GM23338 (cell line): ENCODE results near the gene SYNDIG1. TPM values are rescaled to one million over a fixed set of nuclear protein-coding genes. Genes with fewer than 3 reads are reported as not detected.

Experiments used
- ATAC-seq: fragments of 200-7000 bp; cut with Tn5 transposase; 3 replicates; pipeline ENCODE4 v1.9.1; 2020
- DNase-seq: peaks from one replicate; pipeline ENCODE4 v3.0.0-alpha.2; 2015; ENCODE audit warnings: low spot score
- H2AFZ ChIP-seq: fragments of 200-600 bp; sonication (generic); 2 replicates; pipeline ENCODE4 v1.8.0; 2016; ENCODE audit warnings: antibody characterized with exemption, mild to moderate bottlenecking, moderate library complexity
- H3F3A ChIP-seq: fragments of 200-600 bp; sonication (generic); replicated peaks from 2 replicates; pipeline ENCODE4 v1.8.0; 2017; ENCODE audit warnings: antibody characterized with exemption, mixed run types, low read depth
- H3K27ac ChIP-seq: fragments of 200-600 bp; sonication (generic); 2 replicates; pipeline ENCODE4 v1.6.1; 2016; ENCODE audit warnings: low read depth
- H3K27me3 ChIP-seq: fragments of 200-600 bp; sonication (generic); 2 replicates; pipeline ENCODE4 v1.8.0; 2016; ENCODE audit warnings: mild to moderate bottlenecking, mixed run types, moderate library complexity; ENCODE audit not compliant: insufficient read depth
- H3K36me3 ChIP-seq: fragments of 200-600 bp; sonication (generic); 2 replicates; pipeline ENCODE4 v1.8.0; 2016; ENCODE audit warnings: mild to moderate bottlenecking; ENCODE audit not compliant: insufficient read depth
- H3K4me1 ChIP-seq: fragments of 200-600 bp; sonication (generic); 2 replicates; pipeline ENCODE4 v1.8.0; 2016; ENCODE audit warnings: mild to moderate bottlenecking, moderate library complexity; ENCODE audit not compliant: insufficient read depth
- H3K4me2 ChIP-seq: fragments of 200-600 bp; sonication (generic); 2 replicates; pipeline ENCODE4 v1.7.1; 2017; ENCODE audit warnings: mixed run types
- H3K4me3 ChIP-seq: fragments of 200-600 bp; sonication (generic); 2 replicates; pipeline ENCODE4 v1.6.1; 2016; ENCODE audit warnings: mixed run types
- H3K79me2 ChIP-seq: fragments of 200-600 bp; sonication (generic); replicated peaks from 2 replicates; pipeline ENCODE4 v1.8.0; 2017; ENCODE audit warnings: mild to moderate bottlenecking; ENCODE audit not compliant: insufficient read depth
- H3K9me2 ChIP-seq: fragments of 200-600 bp; sonication (generic); 2 replicates; pipeline ENCODE4 v1.8.0; 2017; ENCODE audit not compliant: insufficient read depth
- H4K20me1 ChIP-seq: fragments of 200-600 bp; sonication (generic); replicated peaks from 2 replicates; pipeline ENCODE4 v1.8.0; 2017; ENCODE audit warnings: mild to moderate bottlenecking; ENCODE audit not compliant: insufficient read depth
- H3K27ac Mint-ChIP-seq: 2 replicates; pipeline ENCODE4 v1.8.0; 2020; ENCODE audit warnings: inconsistent platforms, mild to moderate bottlenecking, moderate library complexity, mixed read lengths
- H3K27me3 Mint-ChIP-seq: 3 replicates; pipeline ENCODE4 v1.8.0; 2022; ENCODE audit warnings: low read depth, mild to moderate bottlenecking, moderate library complexity, mixed read lengths, inconsistent platforms; ENCODE audit not compliant: insufficient read depth, poor library complexity
- H3K36me3 Mint-ChIP-seq: 3 replicates; pipeline ENCODE4 v1.8.0; 2021; ENCODE audit warnings: low read depth, mild to moderate bottlenecking, inconsistent platforms, moderate library complexity, mixed read lengths
- H3K4me1 Mint-ChIP-seq: 3 replicates; pipeline ENCODE4 v1.8.0; 2020; ENCODE audit warnings: mild to moderate bottlenecking, inconsistent platforms, mixed read lengths
- H3K4me3 Mint-ChIP-seq: 3 replicates; pipeline ENCODE4 v1.8.0; 2021; ENCODE audit warnings: moderate library complexity, mild to moderate bottlenecking, inconsistent platforms, mixed read lengths
- H3K9me3 Mint-ChIP-seq: 3 replicates; pipeline ENCODE4 v1.8.0; 2020; ENCODE audit warnings: moderate library complexity, mild to moderate bottlenecking, inconsistent platforms, mixed read lengths
- POLR2AphosphoS5 ChIP-seq: IDR thresholded peaks from 2 replicates; pipeline ENCODE4 v1.6.1; 2016; ENCODE audit warnings: antibody characterized with exemption, low read depth
- STAT1 ChIP-seq: IDR thresholded peaks from one replicate; pipeline ENCODE4 v1.6.1; 2016; ENCODE audit warnings: antibody characterized with exemption; ENCODE audit not compliant: unreplicated experiment
- polyA plus RNA-seq: library from polyadenylated mRNA; unstranded; fragments of >200 nt; fragmentation: Nextera tagmentation; extraction: Ambion mirVana; gene quantifications from 2 replicates; pipeline ENCODE4 v1.2.1, GENCODE V29; 2016
- total RNA-seq: library from RNA; depleted of rRNA; stranded (reverse); fragments of >200 nt; shearing (Covaris generic); gene quantifications from 2 replicates; pipeline ENCODE4 v1.2.3, GENCODE V29; 2014
- TF ChIP-seq, protein P1 (sequence below): fragments of 250-450 bp; sonication (Bioruptor Pico); IDR thresholded peaks from 2 replicates; pipeline ENCODE4 v1.5.0; 2020; ENCODE audit warnings: mild to moderate bottlenecking, moderate library complexity
- TF ChIP-seq, protein P2 (sequence below): IDR thresholded peaks from one replicate; pipeline ENCODE4 v1.6.1; 2018; ENCODE audit warnings: antibody characterized with exemption; ENCODE audit not compliant: unreplicated experiment

The SYNDIG1 gene
- total and polyA plus RNA-seq, 2 experiments from 2014 or later, result 2.8 to 4.8 TPM

DNA sequence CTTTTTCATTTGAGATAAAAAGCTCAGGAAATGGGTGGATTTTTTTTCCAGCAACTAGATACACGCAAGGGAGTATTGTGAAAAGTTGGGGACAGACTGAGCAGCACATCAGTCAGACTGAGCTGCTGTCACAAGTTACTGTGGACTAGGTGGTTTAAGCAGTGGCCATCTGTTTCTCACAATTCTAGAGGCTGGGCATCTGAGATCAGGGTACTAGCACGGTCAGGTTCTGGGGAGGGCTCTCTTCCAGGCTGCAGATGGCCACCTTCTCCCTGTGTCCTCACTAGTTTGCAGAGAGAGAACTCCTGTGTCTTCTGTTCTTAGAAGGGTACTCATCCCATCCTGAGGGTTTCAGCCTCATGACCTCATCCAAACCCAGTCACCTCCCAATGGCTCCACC lies 178.3 kb downstream of the SYNDIG1 start (continued):
- TF ChIP-seq, protein P1, sequence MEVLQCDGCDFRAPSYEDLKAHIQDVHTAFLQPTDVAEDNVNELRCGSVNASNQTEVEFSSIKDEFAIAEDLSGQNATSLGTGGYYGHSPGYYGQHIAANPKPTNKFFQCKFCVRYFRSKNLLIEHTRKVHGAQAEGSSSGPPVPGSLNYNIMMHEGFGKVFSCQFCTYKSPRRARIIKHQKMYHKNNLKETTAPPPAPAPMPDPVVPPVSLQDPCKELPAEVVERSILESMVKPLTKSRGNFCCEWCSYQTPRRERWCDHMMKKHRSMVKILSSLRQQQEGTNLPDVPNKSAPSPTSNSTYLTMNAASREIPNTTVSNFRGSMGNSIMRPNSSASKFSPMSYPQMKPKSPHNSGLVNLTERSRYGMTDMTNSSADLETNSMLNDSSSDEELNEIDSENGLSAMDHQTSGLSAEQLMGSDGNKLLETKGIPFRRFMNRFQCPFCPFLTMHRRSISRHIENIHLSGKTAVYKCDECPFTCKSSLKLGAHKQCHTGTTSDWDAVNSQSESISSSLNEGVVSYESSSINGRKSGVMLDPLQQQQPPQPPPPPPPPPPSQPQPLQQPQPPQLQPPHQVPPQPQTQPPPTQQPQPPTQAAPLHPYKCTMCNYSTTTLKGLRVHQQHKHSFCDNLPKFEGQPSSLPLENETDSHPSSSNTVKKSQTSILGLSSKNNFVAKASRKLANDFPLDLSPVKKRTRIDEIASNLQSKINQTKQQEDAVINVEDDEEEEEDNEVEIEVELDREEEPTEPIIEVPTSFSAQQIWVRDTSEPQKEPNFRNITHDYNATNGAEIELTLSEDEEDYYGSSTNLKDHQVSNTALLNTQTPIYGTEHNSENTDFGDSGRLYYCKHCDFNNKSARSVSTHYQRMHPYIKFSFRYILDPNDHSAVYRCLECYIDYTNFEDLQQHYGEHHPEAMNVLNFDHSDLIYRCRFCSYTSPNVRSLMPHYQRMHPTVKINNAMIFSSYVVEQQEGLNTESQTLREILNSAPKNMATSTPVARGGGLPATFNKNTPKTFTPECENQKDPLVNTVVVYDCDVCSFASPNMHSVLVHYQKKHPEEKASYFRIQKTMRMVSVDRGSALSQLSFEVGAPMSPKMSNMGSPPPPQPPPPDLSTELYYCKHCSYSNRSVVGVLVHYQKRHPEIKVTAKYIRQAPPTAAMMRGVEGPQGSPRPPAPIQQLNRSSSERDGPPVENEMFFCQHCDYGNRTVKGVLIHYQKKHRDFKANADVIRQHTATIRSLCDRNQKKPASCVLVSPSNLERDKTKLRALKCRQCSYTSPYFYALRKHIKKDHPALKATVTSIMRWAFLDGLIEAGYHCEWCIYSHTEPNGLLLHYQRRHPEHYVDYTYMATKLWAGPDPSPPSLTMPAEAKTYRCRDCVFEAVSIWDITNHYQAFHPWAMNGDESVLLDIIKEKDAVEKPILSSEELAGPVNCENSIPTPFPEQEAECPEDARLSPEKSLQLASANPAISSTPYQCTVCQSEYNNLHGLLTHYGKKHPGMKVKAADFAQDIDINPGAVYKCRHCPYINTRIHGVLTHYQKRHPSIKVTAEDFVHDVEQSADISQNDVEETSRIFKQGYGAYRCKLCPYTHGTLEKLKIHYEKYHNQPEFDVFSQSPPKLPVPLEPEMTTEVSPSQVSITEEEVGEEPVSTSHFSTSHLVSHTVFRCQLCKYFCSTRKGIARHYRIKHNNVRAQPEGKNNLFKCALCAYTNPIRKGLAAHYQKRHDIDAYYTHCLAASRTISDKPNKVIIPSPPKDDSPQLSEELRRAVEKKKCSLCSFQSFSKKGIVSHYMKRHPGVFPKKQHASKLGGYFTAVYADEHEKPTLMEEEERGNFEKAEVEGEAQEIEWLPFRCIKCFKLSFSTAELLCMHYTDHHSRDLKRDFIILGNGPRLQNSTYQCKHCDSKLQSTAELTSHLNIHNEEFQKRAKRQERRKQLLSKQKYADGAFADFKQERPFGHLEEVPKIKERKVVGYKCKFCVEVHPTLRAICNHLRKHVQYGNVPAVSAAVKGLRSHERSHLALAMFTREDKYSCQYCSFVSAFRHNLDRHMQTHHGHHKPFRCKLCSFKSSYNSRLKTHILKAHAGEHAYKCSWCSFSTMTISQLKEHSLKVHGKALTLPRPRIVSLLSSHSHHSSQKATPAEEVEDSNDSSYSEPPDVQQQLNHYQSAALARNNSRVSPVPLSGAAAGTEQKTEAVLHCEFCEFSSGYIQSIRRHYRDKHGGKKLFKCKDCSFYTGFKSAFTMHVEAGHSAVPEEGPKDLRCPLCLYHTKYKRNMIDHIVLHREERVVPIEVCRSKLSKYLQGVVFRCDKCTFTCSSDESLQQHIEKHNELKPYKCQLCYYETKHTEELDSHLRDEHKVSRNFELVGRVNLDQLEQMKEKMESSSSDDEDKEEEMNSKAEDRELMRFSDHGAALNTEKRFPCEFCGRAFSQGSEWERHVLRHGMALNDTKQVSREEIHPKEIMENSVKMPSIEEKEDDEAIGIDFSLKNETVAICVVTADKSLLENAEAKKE, result no peak

DNA sequence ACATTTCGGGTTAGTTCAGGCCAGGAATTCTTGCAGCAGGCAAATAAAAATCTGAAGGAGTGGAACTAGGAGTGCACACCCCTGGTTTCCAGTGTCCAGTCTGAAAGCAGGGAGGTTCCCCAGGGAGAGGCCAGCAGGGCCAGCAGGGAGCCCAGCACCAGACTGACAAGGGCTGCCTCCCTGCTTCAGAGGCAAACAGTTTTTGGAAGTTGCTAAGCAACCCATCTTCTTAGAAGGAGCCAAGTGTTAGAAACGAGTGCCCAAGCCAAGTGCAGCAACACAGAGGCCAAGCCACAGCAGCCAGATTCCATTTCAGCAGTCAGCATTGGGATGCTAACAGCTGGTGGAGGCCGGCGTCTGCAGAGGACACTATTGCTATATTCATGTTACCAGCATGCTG lies 179.1 kb downstream of the SYNDIG1 start:
- H3K4me3 Mint-ChIP-seq, result no peak overlapping the region
- H3K4me1 Mint-ChIP-seq, result no peaks in the 10 kb centered on the region
- no peak overlapping the region for H3K27ac Mint-ChIP-seq
- TF ChIP-seq, protein P1, result no peak
- TF ChIP-seq STAT1, result no peak
- TF ChIP-seq POLR2AphosphoS5, result no peak
- TF ChIP-seq, protein P2, sequence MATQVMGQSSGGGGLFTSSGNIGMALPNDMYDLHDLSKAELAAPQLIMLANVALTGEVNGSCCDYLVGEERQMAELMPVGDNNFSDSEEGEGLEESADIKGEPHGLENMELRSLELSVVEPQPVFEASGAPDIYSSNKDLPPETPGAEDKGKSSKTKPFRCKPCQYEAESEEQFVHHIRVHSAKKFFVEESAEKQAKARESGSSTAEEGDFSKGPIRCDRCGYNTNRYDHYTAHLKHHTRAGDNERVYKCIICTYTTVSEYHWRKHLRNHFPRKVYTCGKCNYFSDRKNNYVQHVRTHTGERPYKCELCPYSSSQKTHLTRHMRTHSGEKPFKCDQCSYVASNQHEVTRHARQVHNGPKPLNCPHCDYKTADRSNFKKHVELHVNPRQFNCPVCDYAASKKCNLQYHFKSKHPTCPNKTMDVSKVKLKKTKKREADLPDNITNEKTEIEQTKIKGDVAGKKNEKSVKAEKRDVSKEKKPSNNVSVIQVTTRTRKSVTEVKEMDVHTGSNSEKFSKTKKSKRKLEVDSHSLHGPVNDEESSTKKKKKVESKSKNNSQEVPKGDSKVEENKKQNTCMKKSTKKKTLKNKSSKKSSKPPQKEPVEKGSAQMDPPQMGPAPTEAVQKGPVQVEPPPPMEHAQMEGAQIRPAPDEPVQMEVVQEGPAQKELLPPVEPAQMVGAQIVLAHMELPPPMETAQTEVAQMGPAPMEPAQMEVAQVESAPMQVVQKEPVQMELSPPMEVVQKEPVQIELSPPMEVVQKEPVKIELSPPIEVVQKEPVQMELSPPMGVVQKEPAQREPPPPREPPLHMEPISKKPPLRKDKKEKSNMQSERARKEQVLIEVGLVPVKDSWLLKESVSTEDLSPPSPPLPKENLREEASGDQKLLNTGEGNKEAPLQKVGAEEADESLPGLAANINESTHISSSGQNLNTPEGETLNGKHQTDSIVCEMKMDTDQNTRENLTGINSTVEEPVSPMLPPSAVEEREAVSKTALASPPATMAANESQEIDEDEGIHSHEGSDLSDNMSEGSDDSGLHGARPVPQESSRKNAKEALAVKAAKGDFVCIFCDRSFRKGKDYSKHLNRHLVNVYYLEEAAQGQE, result no peak

More for the DNA sequence above, 179.1 kb downstream of the SYNDIG1 start:
- Mint-ChIP-seq H3K27me3 (no peaks in the 10 kb centered on the region), H3K9me3 (peaks cover 2% of the 10 kb centered on the region; the same call in 1 of the 3 replicates), H3K36me3 (no peaks in the 10 kb centered on the region)
- no peaks in the 10 kb centered on the region for H3K36me3 ChIP-seq
- H4K20me1 ChIP-seq, result no peaks in the 10 kb centered on the region
- H3K27me3 ChIP-seq, result no peaks in the 10 kb centered on the region
- no peaks in the 10 kb centered on the region for H3K4me1 ChIP-seq
- ATAC-seq, result no peak
- no peak overlapping the region for H3K27ac ChIP-seq
- no peak overlapping the region for H3K4me3 ChIP-seq
- no peak for DNase-seq
- no peak overlapping the region for H3K4me2 ChIP-seq
- H3K9me2 ChIP-seq, result no peaks in the 10 kb centered on the region
- H3F3A ChIP-seq, result no peaks in the 10 kb centered on the region
- H2AFZ ChIP-seq, result no peak overlapping the region
- no peaks in the 10 kb centered on the region for H3K79me2 ChIP-seq
